Keratinocyte (primary cell): ENCODE data around the gene PRSS53. TPM values are rescaled to one million over a fixed set of nuclear protein-coding genes. Genes with fewer than 3 reads are reported as not detected.

ENCODE experiments used
- DNase-seq: peaks from one replicate; pipeline ENCODE4 v3.0.0-alpha.2; 2011; ENCODE audit warnings: low read depth, missing footprints, low spot score
- FAIRE-seq: peaks from 2 replicates; lab custom pipeline; 2011; peaks lifted over from hg19 to GRCh38; lab: Jason Lieb, UNC
- H2AFZ ChIP-seq: 2 replicates; pipeline ENCODE4 v1.6.0; 2012; ENCODE audit warnings: low read length, control low read depth, inconsistent platforms; ENCODE audit not compliant: control insufficient read depth
- H3K27ac ChIP-seq: 2 replicates; pipeline ENCODE4 v1.5.1; 2011; ENCODE audit warnings: low read length; ENCODE audit not compliant: control insufficient read depth, insufficient read depth
- H3K27me3 ChIP-seq: 3 replicates; pipeline ENCODE4 v1.6.0; 2011; ENCODE audit warnings: low read length; ENCODE audit not compliant: control insufficient read depth, insufficient read depth; ENCODE audit errors: extremely low read depth
- H3K36me3 ChIP-seq, 2 experiments: 2 replicates in 1 of 2; 3 replicates in 1 of 2; pipeline ENCODE4 v1.5.1; 2011; ENCODE audit warnings: low read length in 2 of 2, mild to moderate bottlenecking in 1 of 2; ENCODE audit not compliant: control insufficient read depth in 2 of 2, insufficient read depth in 2 of 2; ENCODE audit errors: extremely low read depth in 1 of 2
- H3K4me1 ChIP-seq: 3 replicates; pipeline ENCODE4 v1.5.1; 2011; ENCODE audit warnings: low read length; ENCODE audit not compliant: control insufficient read depth, insufficient read depth; ENCODE audit errors: extremely low read depth
- H3K4me2 ChIP-seq: 3 replicates; pipeline ENCODE4 v1.6.0; 2011; ENCODE audit warnings: low read depth, low read length; ENCODE audit not compliant: control insufficient read depth, insufficient read depth; ENCODE audit errors: extremely low read depth
- H3K4me3 ChIP-seq, 3 experiments: fragments of 200-600 bp in 1 of 3; sonication (generic) in 1 of 3; 2 replicates in 2 of 3; 3 replicates in 1 of 3; pipeline ENCODE4 v1.5.1; 2011 to 2016; ENCODE audit warnings: low read length in 3 of 3, mild to moderate bottlenecking in 3 of 3, control low read depth in 2 of 3, inconsistent platforms in 1 of 3, low read depth in 1 of 3, mixed read lengths in 1 of 3, mixed run types in 1 of 3, moderate library complexity in 1 of 3; ENCODE audit not compliant: control insufficient read depth in 2 of 3, insufficient read depth in 2 of 3; ENCODE audit errors: extremely low read depth in 1 of 3
- H3K79me2 ChIP-seq: 2 replicates; pipeline ENCODE4 v1.6.0; 2012; ENCODE audit warnings: low read length; ENCODE audit not compliant: control insufficient read depth, insufficient read depth
- H3K9ac ChIP-seq: 3 replicates; pipeline ENCODE4 v1.6.0; 2011; ENCODE audit warnings: low read length; ENCODE audit not compliant: control insufficient read depth, insufficient read depth; ENCODE audit errors: extremely low read depth
- H3K9me1 ChIP-seq: 3 replicates; pipeline ENCODE4 v1.6.0; 2011; ENCODE audit warnings: low read length; ENCODE audit not compliant: control insufficient read depth, insufficient read depth; ENCODE audit errors: extremely low read depth
- H3K9me3 ChIP-seq: 2 replicates; pipeline ENCODE4 v1.5.1; 2012; ENCODE audit warnings: low read depth, low read length; ENCODE audit not compliant: control insufficient read depth
- H4K20me1 ChIP-seq: 3 replicates; pipeline ENCODE4 v1.6.0; 2011; ENCODE audit warnings: low read length; ENCODE audit not compliant: control insufficient read depth, insufficient read depth; ENCODE audit errors: extremely low read depth
- CTCF ChIP-seq, 3 experiments: IDR thresholded peaks in 1 of 3; conservative IDR thresholded peaks in 1 of 3; optimal IDR thresholded peaks in 1 of 3; 2 replicates in 2 of 3; 3 replicates in 1 of 3; pipeline versions ENCODE3 to v1.5.1; 2011; ENCODE audit warnings: low read length in 3 of 3, mild to moderate bottlenecking in 3 of 3, moderate library complexity in 2 of 3, control low read depth in 1 of 3, inconsistent platforms in 1 of 3; ENCODE audit not compliant: insufficient read depth in 2 of 3; ENCODE audit errors: extremely low read depth in 1 of 3
- EZH2 ChIP-seq: IDR thresholded peaks from one replicate; pipeline ENCODE4 v1.6.1; 2012; ENCODE audit warnings: inconsistent platforms, mild to moderate bottlenecking, low read length, moderate library complexity
- dilution Hi-C: fragments of 300-500 bp; cut with MboI; formaldehyde crosslinking; loops from one replicate; pipeline ENCODE4 v1.7.0; 2020; ENCODE audit warnings: low sequenced_read_pairs; ENCODE audit not compliant: extremely low pct_ligation_motif_present
- polyA plus RNA-seq, 5 experiments: library from polyadenylated mRNA; depleted of rRNA in 3 of 5; stranded (reverse) in 3 of 5; stranded (forward) in 1 of 5; unstranded in 1 of 5; fragments of >200 nt; gene quantifications; 1 replicate in 1 of 5; 2 replicates in 3 of 5; 3 replicates in 1 of 5; pipeline versions ENCODE4 v1.2.1 to v1.2.3, GENCODE V29; 2011 to 2012; ENCODE audit warnings: missing spikeins in 2 of 5, low read depth in 1 of 5, low replicate concordance in 1 of 5

The PRSS53 gene
- polyA plus RNA-seq, 1 donor (not counting 4 experiments of a cell fraction or from before 2014, with no cell fraction given) = 0.50 TPM

- H3K4me3 ChIP-seq = no peak overlapping the region
- H3K27me3 ChIP-seq = no peaks in the 10 kb centered on the region
- no peak overlapping the region for H3K4me2 ChIP-seq
- H2AFZ ChIP-seq = no peak overlapping the region
- no peak for TF ChIP-seq EZH2
- no peak for TF ChIP-seq CTCF (optimal IDR thresholded peaks at IDR 0.05 in 1 of 3, IDR thresholded peaks at IDR 0.05 in 1 of 3, conservative IDR thresholded peaks at IDR 0.05 in 1 of 3; ENCODE audit: extremely low read depth in 1 of 3, insufficient read depth in 2 of 3, low read length in 3 of 3)
- DNase-seq (no peak), FAIRE-seq (no peak)
- H3K9me3 ChIP-seq = no peaks in the 10 kb centered on the region
- no peaks in the 10 kb centered on the region for H3K79me2 ChIP-seq
- no peak overlapping the region for H3K9ac ChIP-seq
- dilution Hi-C loops = no loop called here
- no peaks in the 10 kb centered on the region for H4K20me1 ChIP-seq
- no peaks in the 10 kb centered on the region for H3K9me1 ChIP-seq
- H3K4me1 ChIP-seq = peaks cover 21% of the 10 kb centered on the region
- H3K36me3 ChIP-seq = peaks cover 5 to 28% of the 10 kb centered on the region in 2 experiments
- no peak overlapping the region for H3K27ac ChIP-seq
Observed at GRCh38 chr16:31127182-31127581, 38.4 kb upstream of the PRSS53 start.

GRCh38 chr16:31125844-31126243, 37.1 kb upstream of the PRSS53 start:
- TF ChIP-seq CTCF (optimal IDR thresholded peaks at IDR 0.05 in 1 of 3, IDR thresholded peaks at IDR 0.05 in 1 of 3, conservative IDR thresholded peaks at IDR 0.05 in 1 of 3; ENCODE audit: extremely low read depth in 1 of 3, insufficient read depth in 2 of 3, low read length in 3 of 3) = no peak
- TF ChIP-seq EZH2 = no peak
- no peaks in the 10 kb centered on the region for H3K79me2 ChIP-seq
- H4K20me1 ChIP-seq = no peaks in the 10 kb centered on the region
- H3K27ac ChIP-seq = no peak overlapping the region
- no peak overlapping the region for H2AFZ ChIP-seq
- no peak overlapping the region for H3K4me3 ChIP-seq
- FAIRE-seq (no peak), DNase-seq (no peak)
- peaks cover 7% of the 10 kb centered on the region for H3K4me1 ChIP-seq
- H3K9ac ChIP-seq = no peak overlapping the region
- dilution Hi-C loops = no loop called here
- no peaks in the 10 kb centered on the region for H3K27me3 ChIP-seq
- no peaks in the 10 kb centered on the region for H3K9me1 ChIP-seq
- no peaks in the 10 kb centered on the region for H3K9me3 ChIP-seq
- peaks cover 4 to 26% of the 10 kb centered on the region in 2 experiments for H3K36me3 ChIP-seq
- no peak overlapping the region for H3K4me2 ChIP-seq
